Stimulated activated CD4-positive, alpha-beta T cell treated with anti-CD3 and anti-CD28 coated beads, Interleukin-15, amount 100 ng/mL, for 1 hour (primary cell): Measurements from ENCODE around the gene HFE.

Experiments used
- DNase-seq, 2 donors: peaks; one replicate each; pipeline ENCODE4 v3.0.0-alpha.2; 2020; ENCODE audit warnings: low read depth in 1 of 2, low spot score in 1 of 2

Gene HFE

DNA sequence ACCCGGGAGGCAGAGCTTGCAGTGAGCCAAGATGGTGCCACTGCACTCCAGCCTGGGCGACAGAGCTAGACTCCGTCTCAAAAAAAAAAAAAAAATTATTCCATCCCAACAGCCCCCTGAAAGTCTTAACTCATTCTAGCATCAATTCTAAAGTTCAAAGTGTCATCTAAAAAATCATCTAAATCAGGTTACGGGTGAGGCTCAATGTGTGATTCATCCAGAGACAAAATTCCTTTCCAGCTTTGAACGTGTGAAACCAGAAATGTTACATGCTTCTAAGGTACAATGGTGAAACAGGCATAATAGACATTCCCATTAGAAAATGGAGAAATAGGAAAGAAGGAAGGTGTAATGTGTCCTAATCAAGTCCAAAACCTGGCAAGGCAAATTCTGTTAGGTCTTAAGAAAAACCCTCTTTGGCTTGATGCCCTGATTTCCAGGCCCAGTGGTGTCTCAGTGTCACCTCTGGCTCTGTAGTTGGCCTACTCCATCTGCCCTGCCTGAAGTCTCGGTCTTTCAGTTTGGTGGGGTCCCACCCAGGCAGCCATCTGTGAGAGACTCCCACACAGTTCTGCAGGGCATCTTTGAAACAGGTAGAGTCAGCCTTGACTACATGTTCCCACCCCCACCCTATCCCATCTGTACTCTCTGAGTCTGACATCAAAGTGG lies 43.5 kb downstream of the HFE start:
- no peak for DNase-seq

DNA sequence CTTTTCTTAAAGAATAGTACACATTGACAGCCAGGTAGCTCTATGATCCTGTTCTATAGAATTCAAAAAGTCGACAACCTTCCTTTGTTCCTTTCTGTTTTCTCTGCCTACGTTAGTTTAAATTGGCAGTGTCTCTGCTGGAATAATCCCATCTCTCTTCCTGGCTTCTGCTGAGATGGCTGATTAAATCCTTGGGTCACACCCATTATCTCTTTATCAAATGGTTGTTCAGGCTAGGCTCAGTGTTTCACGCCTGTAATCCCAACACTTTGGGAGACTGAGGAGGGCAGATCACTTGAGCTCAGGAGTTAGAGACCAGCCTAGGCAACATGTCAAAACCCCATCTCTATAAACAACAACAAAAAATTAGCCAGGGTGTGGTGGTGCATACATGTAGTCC lies 44.4 kb downstream of the HFE start:
- DNase-seq, result no peak

DNA sequence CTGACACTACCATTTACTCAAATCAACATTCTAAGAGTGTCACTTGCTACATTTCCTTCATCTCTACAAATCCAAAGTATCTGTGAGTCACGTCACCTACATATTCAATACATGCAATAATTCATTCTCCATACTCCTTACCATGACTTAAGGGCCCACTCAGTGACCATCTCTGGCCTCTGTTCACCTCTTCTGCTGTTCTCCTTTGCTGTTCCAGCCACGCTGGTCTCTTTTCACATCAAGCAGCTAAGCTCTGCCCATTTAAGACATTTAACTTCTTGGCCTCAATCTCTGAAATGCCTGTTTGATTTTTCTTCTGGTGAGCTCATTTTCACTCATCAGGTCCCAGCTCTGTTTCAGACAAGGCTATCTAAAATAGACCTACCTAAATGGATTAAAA lies 46.5 kb downstream of the HFE start:
- no peak for DNase-seq

DNA sequence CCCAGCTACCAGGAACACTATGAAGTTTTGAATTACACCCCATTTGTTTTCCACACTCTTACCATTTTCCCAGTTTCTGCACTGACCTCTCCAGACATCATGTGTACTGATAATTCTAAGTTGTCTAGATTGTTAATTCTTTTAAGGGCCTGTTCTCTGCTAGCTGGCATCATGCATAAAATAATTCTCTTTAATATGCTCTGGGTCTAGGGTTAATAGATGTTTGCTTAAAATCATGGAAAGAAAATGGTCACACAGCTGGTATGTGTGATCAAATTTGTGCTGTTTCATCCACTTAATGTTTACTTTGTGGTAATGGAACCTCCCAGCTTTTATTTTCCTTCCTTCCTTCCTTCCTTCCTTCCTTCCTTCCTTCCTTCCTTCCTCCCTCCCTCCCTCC lies 49.1 kb downstream of the HFE start:
- no peak for DNase-seq

- no peak for DNase-seq
Observed at GRCh38 chr6:26140254-26140966, 53.2 kb downstream of the HFE start.

DNA sequence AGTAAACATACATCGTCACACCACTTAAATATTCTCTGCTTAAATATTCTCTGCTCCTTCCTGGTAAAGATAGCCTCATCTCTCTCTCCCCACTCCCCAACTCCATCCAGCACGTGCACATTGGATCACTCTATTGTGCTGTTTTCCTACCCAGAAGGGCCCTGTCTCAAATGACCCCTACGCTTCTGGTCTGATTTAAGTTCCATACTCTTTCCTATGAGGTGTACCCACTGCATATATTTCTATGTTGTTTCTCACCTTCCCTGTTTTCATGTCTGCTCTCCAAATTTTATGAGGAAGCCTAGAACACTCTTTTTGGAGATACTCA lies 53.7 kb downstream of the HFE start:
- DNase-seq, result no peak

GRCh38 chr6:26141378-26141904 lies 54.2 kb downstream of the HFE start:
- DNase-seq, result no peak

GRCh38 chr6:26142026-26142425 lies 54.8 kb downstream of the HFE start:
- no peak for DNase-seq
